Right atrium auricular region (tissue), 2 donors: Measurements from ENCODE around the gene ATP6V1A. TPM values are rescaled to one million over a fixed set of nuclear protein-coding genes. Genes with fewer than 3 reads are reported as not detected.

Source experiments
- DNase-seq: peaks from one replicate; pipeline ENCODE4 v3.0.0-alpha.2; 2019; ENCODE audit warnings: low spot score
- H3K27ac ChIP-seq, 2 donors: fragments of 200-600 bp; sonication (generic); 1 replicate in 1 of 2; 2 replicates in 1 of 2; pipeline ENCODE4 v1.5.1; 2016 to 2019
- H3K27me3 ChIP-seq, 2 donors: fragments of 200-600 bp; sonication (generic); one replicate each; pipeline versions ENCODE4 v1.5.1 to v1.6.0; 2017 to 2019
- H3K36me3 ChIP-seq: fragments of 200-600 bp; sonication (generic); one replicate; pipeline ENCODE4 v1.5.1; 2016
- H3K4me1 ChIP-seq, 2 donors: fragments of 200-600 bp; sonication (generic); one replicate each; pipeline versions ENCODE4 v1.5.1 to v1.6.0; 2017 to 2019
- H3K4me3 ChIP-seq, 2 donors: fragments of 200-600 bp; sonication (generic); 1 replicate in 1 of 2; 2 replicates in 1 of 2; pipeline ENCODE4 v1.5.1; 2017 to 2019; ENCODE audit warnings: mild to moderate bottlenecking in 1 of 2, moderate library complexity in 1 of 2
- H3K9me3 ChIP-seq, 2 donors: fragments of 200-600 bp; sonication (generic); one replicate each; pipeline ENCODE4 v1.5.1; 2019
- CTCF ChIP-seq, 2 donors: fragments of 200-600 bp; sonication (generic); IDR thresholded peaks; one replicate each; pipeline ENCODE4 v1.5.1; 2019; ENCODE audit warnings: antibody characterized with exemption in 2 of 2
- total RNA-seq, 2 donors: library from RNA; depleted of rRNA; stranded (reverse); fragments of >200 nt; gene quantifications; one replicate each; pipeline ENCODE4 v1.1.0, GENCODE V29; 2016

ATP6V1A gene
- total RNA-seq, 2 donors from 2014 or later = 19.1 to 21.7 TPM

- H3K36me3 ChIP-seq = peaks cover 22% of the 10 kb centered on the region
- H3K4me1 ChIP-seq = peaks cover 0 to 21% of the 10 kb centered on the region in 2 donors
- no peak overlapping the region for H3K27ac ChIP-seq
- no peak overlapping the region for H3K4me3 ChIP-seq
- H3K9me3 ChIP-seq = no peaks in the 10 kb centered on the region
- no peak for TF ChIP-seq CTCF (IDR thresholded peaks at IDR 0.05)
- no peaks in the 10 kb centered on the region for H3K27me3 ChIP-seq
- DNase-seq = no peak
Measured at GRCh38 chr3:113783463-113783862, 36.6 kb downstream of the ATP6V1A start.

GRCh38 chr3:113783980-113784379, 37.1 kb downstream of the ATP6V1A start:
- Histone ChIP-seq H3K4me3 (no peak overlapping the region), H3K9me3 (no peaks in the 10 kb centered on the region), H3K27ac (peak overlapping the region; percentile 9 to 39), H3K36me3 (peaks cover 27% of the 10 kb centered on the region), H3K4me1 (peaks cover 0 to 21% of the 10 kb centered on the region in 2 donors), H3K27me3 (no peaks in the 10 kb centered on the region)
- DNase-seq = no peak
- no peak for TF ChIP-seq CTCF (IDR thresholded peaks at IDR 0.05)

GRCh38 chr3:113791381-113791780, 44.5 kb downstream of the ATP6V1A start:
- H3K4me1 ChIP-seq = no peaks in the 10 kb centered on the region

GRCh38 chr3:113794526-113794925, 47.7 kb downstream of the ATP6V1A start:
- H3K9me3 ChIP-seq = no peaks in the 10 kb centered on the region
- H3K4me3 ChIP-seq = no peak overlapping the region
- DNase-seq = no peak
- no peaks in the 10 kb centered on the region for H3K27me3 ChIP-seq
- peaks cover 50% of the 10 kb centered on the region for H3K36me3 ChIP-seq
- no peak for TF ChIP-seq CTCF (IDR thresholded peaks at IDR 0.05)
- no peaks in the 10 kb centered on the region for H3K4me1 ChIP-seq
- no peak overlapping the region for H3K27ac ChIP-seq

More at GRCh38 chr3:113791381-113791780, 44.5 kb downstream of the ATP6V1A start:
- no peak for TF ChIP-seq CTCF (IDR thresholded peaks at IDR 0.05)
- H3K9me3 ChIP-seq = no peaks in the 10 kb centered on the region
- H3K27me3 ChIP-seq = no peaks in the 10 kb centered on the region
- DNase-seq = no peak
- H3K36me3 ChIP-seq = peaks cover 52% of the 10 kb centered on the region
- no peak overlapping the region for H3K4me3 ChIP-seq
- no peak overlapping the region for H3K27ac ChIP-seq

GRCh38 chr3:113795693-113796092, 48.9 kb downstream of the ATP6V1A start:
- no peak for TF ChIP-seq CTCF (IDR thresholded peaks at IDR 0.05)
- Histone ChIP-seq H3K4me1 (no peaks in the 10 kb centered on the region), H3K27ac (no peak overlapping the region), H3K27me3 (no peaks in the 10 kb centered on the region), H3K4me3 (no peak overlapping the region), H3K36me3 (peaks cover 46% of the 10 kb centered on the region), H3K9me3 (no peaks in the 10 kb centered on the region)
- DNase-seq = no peak

GRCh38 chr3:113802795-113803455, 56.1 kb downstream of the ATP6V1A start:
- peaks cover 67% of the 10 kb centered on the region for H3K36me3 ChIP-seq
- H3K4me3 ChIP-seq = no peak overlapping the region
- no peak for DNase-seq
- TF ChIP-seq CTCF (IDR thresholded peaks at IDR 0.05) = no peak
- H3K4me1 ChIP-seq = no peaks in the 10 kb centered on the region
- H3K27ac ChIP-seq = no peak overlapping the region
- no peaks in the 10 kb centered on the region for H3K27me3 ChIP-seq
- H3K9me3 ChIP-seq = no peaks in the 10 kb centered on the region
